Neural cell (in vitro differentiated cells): ENCODE results near the gene SLC18A3. TPM values are rescaled to one million over a fixed set of nuclear protein-coding genes. Genes with fewer than 3 reads are reported as not detected.

ENCODE experiments used
- H2AFZ ChIP-seq: fragments of 200-600, 300-800 bp; sonication (generic), shearing (Covaris generic); 2 replicates; pipeline ENCODE4 v1.6.0; 2014; ENCODE audit warnings: low read depth, mild to moderate bottlenecking, antibody characterized with exemption, low read length, moderate library complexity
- H3F3A ChIP-seq: fragments of 200-600 bp; shearing (Covaris generic); 2 replicates; pipeline ENCODE4 v1.6.1; 2016; ENCODE audit warnings: mild to moderate bottlenecking, moderate library complexity, mixed read lengths, antibody characterized with exemption, low read length; ENCODE audit not compliant: insufficient read depth, poor library complexity, severe bottlenecking
- H3K27ac ChIP-seq: fragments of 200-600, 300-800 bp; sonication (generic), shearing (Covaris generic); 2 replicates; pipeline ENCODE4 v1.5.1; 2014; ENCODE audit warnings: mild to moderate bottlenecking, low read length, moderate library complexity
- H3K27me3 ChIP-seq: fragments of 300-800, 200-600 bp; sonication (generic), shearing (Covaris generic); 2 replicates; pipeline ENCODE4 v1.6.0; 2014; ENCODE audit warnings: mild to moderate bottlenecking, low read depth, low read length, moderate library complexity; ENCODE audit not compliant: insufficient read depth
- H3K36me3 ChIP-seq: fragments of 300-800, 200-600 bp; sonication (generic), shearing (Covaris generic); 2 replicates; pipeline ENCODE4 v1.5.1; 2014; ENCODE audit warnings: mild to moderate bottlenecking, antibody characterized with exemption, low read length, moderate library complexity; ENCODE audit not compliant: insufficient read depth
- H3K4me2 ChIP-seq: fragments of 300-800, 200-600 bp; sonication (generic), shearing (Covaris generic); 2 replicates; pipeline ENCODE4 v1.6.0; 2014; ENCODE audit warnings: mild to moderate bottlenecking, low read length
- H3K4me3 ChIP-seq: fragments of 300-800, 200-600 bp; sonication (generic), shearing (Covaris generic); 2 replicates; pipeline ENCODE4 v1.5.1; 2014; ENCODE audit warnings: mild to moderate bottlenecking, low read length, moderate library complexity
- H3K79me2 ChIP-seq: fragments of 200-600 bp; shearing (Covaris generic); replicated peaks from 2 replicates; pipeline ENCODE4 v1.6.0; 2014; ENCODE audit warnings: mild to moderate bottlenecking, low read length, moderate library complexity; ENCODE audit not compliant: insufficient read depth
- H3K9ac ChIP-seq: fragments of 300-800, 200-600 bp; sonication (generic), shearing (Covaris generic); 2 replicates; pipeline ENCODE4 v1.6.1; 2016; ENCODE audit warnings: mild to moderate bottlenecking, low read length, mixed read lengths
- H3K9me2 ChIP-seq: fragments of 200-600 bp; shearing (Covaris generic); 2 replicates; pipeline ENCODE4 v1.6.1; 2016; ENCODE audit warnings: mild to moderate bottlenecking, low read length, mixed read lengths; ENCODE audit not compliant: insufficient read depth
- H3K9me3 ChIP-seq: fragments of 200-600, 300-800 bp; sonication (generic), shearing (Covaris generic); 2 replicates; pipeline ENCODE4 v1.6.1; 2016; ENCODE audit warnings: mild to moderate bottlenecking, mixed run types, low read length, moderate library complexity, mixed read lengths
- H4K20me1 ChIP-seq: fragments of 200-600 bp; shearing (Covaris generic); 2 replicates; pipeline ENCODE4 v1.6.1; 2016; ENCODE audit warnings: mild to moderate bottlenecking, mixed run types; ENCODE audit not compliant: insufficient read depth
- CTCF ChIP-seq: fragments of 450-650 bp; IDR thresholded peaks from 2 replicates; pipeline ENCODE4 v1.5.1; 2014; ENCODE audit warnings: antibody characterized with exemption, mild to moderate bottlenecking, moderate library complexity; ENCODE audit not compliant: poor library complexity, severe bottlenecking
- EP300 ChIP-seq: fragments of 450-650 bp; conservative IDR thresholded peaks from 2 replicates; pipeline ENCODE4 v1.6.1; 2014; ENCODE audit warnings: antibody characterized with exemption, mild to moderate bottlenecking, moderate library complexity; ENCODE audit not compliant: poor library complexity, severe bottlenecking
- EZH2 ChIP-seq: fragments of 200-600, 300-800 bp; shearing (Covaris generic), sonication (generic); IDR thresholded peaks from 2 replicates; pipeline ENCODE4 v1.6.1; 2014; ENCODE audit warnings: antibody characterized with exemption, low read length, borderline replicate concordance, mild to moderate bottlenecking; ENCODE audit not compliant: insufficient read depth, poor library complexity, severe bottlenecking
- MXI1 ChIP-seq: fragments of 450-650 bp; conservative IDR thresholded peaks from 2 replicates; pipeline ENCODE4 v1.6.1; 2014; ENCODE audit warnings: antibody characterized with exemption, mild to moderate bottlenecking; ENCODE audit not compliant: poor library complexity, severe bottlenecking
- POLR2AphosphoS5 ChIP-seq: IDR thresholded peaks from 2 replicates; pipeline ENCODE4 v1.6.1; 2012
- RAD21 ChIP-seq: fragments of 450-650 bp; conservative IDR thresholded peaks from 2 replicates; pipeline ENCODE4 v1.6.1; 2014; ENCODE audit warnings: antibody characterized with exemption, mild to moderate bottlenecking, moderate library complexity
- SMC3 ChIP-seq: fragments of 450-650 bp; conservative IDR thresholded peaks from 2 replicates; pipeline ENCODE4 v1.6.1; 2014; ENCODE audit warnings: antibody characterized with exemption, mild to moderate bottlenecking, moderate library complexity; ENCODE audit not compliant: poor library complexity
- TAF1 ChIP-seq: IDR thresholded peaks from 2 replicates; pipeline ENCODE4 v1.6.1; 2012; ENCODE audit warnings: low read depth
- polyA plus RNA-seq: library from polyadenylated mRNA; depleted of rRNA; stranded (reverse); fragments of >200 nt; gene quantifications from 2 replicates; pipeline ENCODE4 v1.2.3, GENCODE V29; 2014
- TF ChIP-seq, protein P1 (sequence below): IDR thresholded peaks from 2 replicates; pipeline ENCODE4 v1.6.1; 2012; ENCODE audit warnings: borderline replicate concordance

SLC18A3 gene
- polyA plus RNA-seq, 1 donor from 2014 or later = not detected

DNA sequence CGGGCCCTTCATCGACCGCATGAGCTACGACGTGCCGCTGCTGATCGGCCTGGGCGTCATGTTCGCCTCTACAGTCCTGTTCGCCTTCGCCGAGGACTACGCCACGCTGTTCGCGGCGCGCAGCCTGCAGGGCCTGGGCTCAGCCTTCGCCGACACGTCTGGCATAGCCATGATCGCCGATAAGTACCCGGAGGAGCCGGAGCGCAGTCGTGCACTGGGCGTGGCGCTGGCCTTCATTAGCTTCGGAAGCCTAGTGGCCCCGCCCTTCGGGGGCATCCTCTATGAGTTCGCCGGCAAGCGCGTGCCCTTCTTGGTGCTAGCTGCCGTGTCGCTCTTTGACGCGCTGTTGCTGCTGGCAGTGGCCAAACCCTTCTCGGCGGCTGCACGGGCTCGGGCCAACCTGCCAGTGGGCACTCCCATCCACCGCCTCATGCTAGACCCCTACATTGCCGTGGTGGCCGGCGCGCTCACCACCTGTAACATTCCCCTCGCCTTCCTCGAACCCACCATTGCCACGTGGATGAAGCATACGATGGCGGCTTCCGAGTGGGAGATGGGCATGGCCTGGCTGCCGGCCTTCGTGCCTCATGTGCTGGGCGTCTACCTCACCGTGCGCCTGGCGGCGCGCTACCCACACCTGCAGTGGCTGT, 1.2 kb downstream of the SLC18A3 start:
- Histone ChIP-seq H3K4me3 (peak overlapping the region; percentile 65), H3K9ac (no peak overlapping the region), H3K27me3 (peaks cover 100% of the 10 kb centered on the region), H3K9me2 (no peaks in the 10 kb centered on the region), H4K20me1 (no peaks in the 10 kb centered on the region), H3K4me2 (no peak overlapping the region), H3K79me2 (no peaks in the 10 kb centered on the region), H2AFZ (no peak overlapping the region), H3F3A (no peaks in the 10 kb centered on the region), H3K27ac (no peak overlapping the region), H3K36me3 (no peaks in the 10 kb centered on the region), H3K9me3 (no peaks in the 10 kb centered on the region)
- TF ChIP-seq EZH2 (peak; percentile 86), SMC3 (no peak), EP300 (no peak), RAD21 (no peak), CTCF (peak; percentile 10), POLR2AphosphoS5 (no peak), MXI1 (no peak), TAF1 (no peak)
- TF ChIP-seq, protein P1, sequence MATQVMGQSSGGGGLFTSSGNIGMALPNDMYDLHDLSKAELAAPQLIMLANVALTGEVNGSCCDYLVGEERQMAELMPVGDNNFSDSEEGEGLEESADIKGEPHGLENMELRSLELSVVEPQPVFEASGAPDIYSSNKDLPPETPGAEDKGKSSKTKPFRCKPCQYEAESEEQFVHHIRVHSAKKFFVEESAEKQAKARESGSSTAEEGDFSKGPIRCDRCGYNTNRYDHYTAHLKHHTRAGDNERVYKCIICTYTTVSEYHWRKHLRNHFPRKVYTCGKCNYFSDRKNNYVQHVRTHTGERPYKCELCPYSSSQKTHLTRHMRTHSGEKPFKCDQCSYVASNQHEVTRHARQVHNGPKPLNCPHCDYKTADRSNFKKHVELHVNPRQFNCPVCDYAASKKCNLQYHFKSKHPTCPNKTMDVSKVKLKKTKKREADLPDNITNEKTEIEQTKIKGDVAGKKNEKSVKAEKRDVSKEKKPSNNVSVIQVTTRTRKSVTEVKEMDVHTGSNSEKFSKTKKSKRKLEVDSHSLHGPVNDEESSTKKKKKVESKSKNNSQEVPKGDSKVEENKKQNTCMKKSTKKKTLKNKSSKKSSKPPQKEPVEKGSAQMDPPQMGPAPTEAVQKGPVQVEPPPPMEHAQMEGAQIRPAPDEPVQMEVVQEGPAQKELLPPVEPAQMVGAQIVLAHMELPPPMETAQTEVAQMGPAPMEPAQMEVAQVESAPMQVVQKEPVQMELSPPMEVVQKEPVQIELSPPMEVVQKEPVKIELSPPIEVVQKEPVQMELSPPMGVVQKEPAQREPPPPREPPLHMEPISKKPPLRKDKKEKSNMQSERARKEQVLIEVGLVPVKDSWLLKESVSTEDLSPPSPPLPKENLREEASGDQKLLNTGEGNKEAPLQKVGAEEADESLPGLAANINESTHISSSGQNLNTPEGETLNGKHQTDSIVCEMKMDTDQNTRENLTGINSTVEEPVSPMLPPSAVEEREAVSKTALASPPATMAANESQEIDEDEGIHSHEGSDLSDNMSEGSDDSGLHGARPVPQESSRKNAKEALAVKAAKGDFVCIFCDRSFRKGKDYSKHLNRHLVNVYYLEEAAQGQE = no peak

GRCh38 chr10:49611816-49612512, 1.9 kb downstream of the SLC18A3 start:
- Histone ChIP-seq H3F3A (no peaks in the 10 kb centered on the region), H3K9me3 (no peaks in the 10 kb centered on the region), H3K4me3 (peak overlapping the region; percentile 65), H3K9me2 (no peaks in the 10 kb centered on the region), H3K27me3 (peaks cover 100% of the 10 kb centered on the region), H2AFZ (no peak overlapping the region), H3K36me3 (no peaks in the 10 kb centered on the region), H3K4me2 (no peak overlapping the region), H3K79me2 (no peaks in the 10 kb centered on the region), H4K20me1 (no peaks in the 10 kb centered on the region), H3K27ac (no peak overlapping the region), H3K9ac (no peak overlapping the region)
- TF ChIP-seq EZH2 (peak; percentile 49), MXI1 (no peak)
